Left kidney (tissue), 8 donors: Measurements from ENCODE around the gene MSRB2. TPM values are rescaled to one million over a fixed set of nuclear protein-coding genes. Genes with fewer than 3 reads are reported as not detected.
"Not testable (repeated sequence)": the region's sequence is repeated elsewhere in the genome, so short reads cannot be mapped to it uniquely, and the experiment has no call there.

Source experiments
- DNase-seq: peaks from one replicate; pipeline ENCODE4 v3.0.0-alpha.2; 2013
- long read RNA-seq, 8 donors: transcript quantifications; one replicate each; lab custom pipeline, GENCODE V29; 2026
- polyA plus RNA-seq: library from polyadenylated mRNA; unstranded; fragments of 120-200 nt; gene quantifications from one replicate; pipeline ENCODE4 v1.2.1, GENCODE V29; 2013; ENCODE audit not compliant: insufficient read length

Gene MSRB2
- polyA plus RNA-seq: 44.7 TPM
- long read RNA-seq, donor 1, transcript MSRB2-201 (5 exons, 1,803 nt): major isoform, 39 of 40 reads
- long read RNA-seq, donor 1, partial matches to known transcripts: 0 of 40 reads
- long read RNA-seq, donor 1, other reads (novel, unspliced or antisense): 0 of 40 reads
- long read RNA-seq, donor 2, transcript MSRB2-201 (5 exons, 1,803 nt): major isoform, 26 of 28 reads
- long read RNA-seq, donor 2, partial matches to known transcripts: 0 of 28 reads
- long read RNA-seq, donor 2, other reads (novel, unspliced or antisense): 0 of 28 reads
- long read RNA-seq, donor 3, transcript MSRB2-201 (5 exons, 1,803 nt): major isoform, 24 of 25 reads
- long read RNA-seq, donor 3, partial matches to known transcripts: 0 of 25 reads
- long read RNA-seq, donor 3, other reads (novel, unspliced or antisense): 0 of 25 reads
- long read RNA-seq, donor 4, partial matches to known transcripts: 0 of 3 reads
- long read RNA-seq, donor 4, other reads (novel, unspliced or antisense): 0 of 3 reads
- long read RNA-seq, donor 5, transcript MSRB2-201 (5 exons, 1,803 nt): major isoform, 45 of 50 reads
- long read RNA-seq, donor 5, transcript MSRB2-202 (2 exons, 444 nt): minor isoform, 5 of 50 reads
- long read RNA-seq, donor 5, partial matches to known transcripts: 0 of 50 reads
- long read RNA-seq, donor 5, other reads (novel, unspliced or antisense): 0 of 50 reads
- long read RNA-seq, donor 6, transcript MSRB2-201 (5 exons, 1,803 nt): major isoform, 38 of 42 reads
- long read RNA-seq, donor 6, partial matches to known transcripts: 0 of 42 reads
- long read RNA-seq, donor 6, other reads (novel, unspliced or antisense): 0 of 42 reads
- long read RNA-seq, donor 7, transcript MSRB2-201 (5 exons, 1,803 nt): major isoform, 34 of 36 reads
- long read RNA-seq, donor 7, partial matches to known transcripts: 0 of 36 reads
- long read RNA-seq, donor 7, other reads (novel, unspliced or antisense): 0 of 36 reads
- long read RNA-seq, donor 8, transcript MSRB2-201 (5 exons, 1,803 nt): major isoform, 12 of 16 reads
- long read RNA-seq, donor 8, partial matches to known transcripts: 0 of 16 reads
- long read RNA-seq, donor 8, other reads (novel, unspliced or antisense): 0 of 16 reads

DNA sequence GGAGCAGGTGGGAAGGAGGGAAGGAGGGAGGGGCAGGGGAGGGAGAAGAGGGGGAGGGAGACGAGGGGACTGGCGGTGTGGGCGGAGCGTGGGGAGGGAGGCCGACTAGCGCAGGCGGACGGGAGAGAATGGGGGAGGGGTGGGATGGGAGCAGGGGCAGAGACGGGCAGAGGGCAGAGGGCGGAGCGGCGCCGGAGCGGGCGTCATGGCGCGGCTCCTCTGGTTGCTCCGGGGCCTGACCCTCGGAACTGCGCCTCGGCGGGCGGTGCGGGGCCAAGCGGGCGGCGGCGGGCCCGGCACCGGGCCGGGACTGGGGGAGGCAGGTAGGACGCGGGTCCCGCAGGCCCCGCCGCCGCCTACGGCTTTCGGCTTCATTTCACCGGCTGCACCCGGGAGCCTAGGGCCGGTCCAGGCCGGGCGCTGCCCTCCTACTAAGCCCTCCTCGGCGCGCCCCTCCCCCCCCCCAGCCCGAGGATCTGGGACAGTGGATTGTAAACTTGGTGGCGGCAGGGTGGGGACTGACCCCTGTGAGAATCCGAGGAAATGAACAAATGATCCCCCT is at the start of gene MSRB2:
Gene MSRB2, plus strand, starts transcription at position 176 of the 562 bp plus-strand sequence. Its CDS starts 30 bp downstream, at position 206.
- DNase-seq: peak; percentile 89

DNA sequence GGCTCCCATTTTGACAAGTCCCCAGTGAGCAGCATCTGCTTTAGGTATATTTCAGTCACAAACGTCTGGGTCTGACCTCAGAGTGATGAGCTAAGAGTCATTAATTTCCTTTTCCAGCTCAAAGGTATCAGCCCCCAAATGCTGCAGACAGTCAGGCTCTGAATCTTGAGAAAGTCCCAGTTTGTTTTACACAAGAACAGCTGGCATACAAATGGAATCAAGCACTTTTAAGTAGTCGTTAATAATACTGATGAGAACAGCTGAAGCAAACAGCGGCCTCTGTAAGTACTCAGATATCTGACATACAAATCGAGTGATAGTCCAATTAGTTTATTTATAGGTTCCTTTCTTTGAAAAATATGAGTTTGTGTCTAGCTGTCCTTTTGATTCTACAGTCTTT is 49.4 kb upstream of the MSRB2 start:
- no peak for DNase-seq

DNA sequence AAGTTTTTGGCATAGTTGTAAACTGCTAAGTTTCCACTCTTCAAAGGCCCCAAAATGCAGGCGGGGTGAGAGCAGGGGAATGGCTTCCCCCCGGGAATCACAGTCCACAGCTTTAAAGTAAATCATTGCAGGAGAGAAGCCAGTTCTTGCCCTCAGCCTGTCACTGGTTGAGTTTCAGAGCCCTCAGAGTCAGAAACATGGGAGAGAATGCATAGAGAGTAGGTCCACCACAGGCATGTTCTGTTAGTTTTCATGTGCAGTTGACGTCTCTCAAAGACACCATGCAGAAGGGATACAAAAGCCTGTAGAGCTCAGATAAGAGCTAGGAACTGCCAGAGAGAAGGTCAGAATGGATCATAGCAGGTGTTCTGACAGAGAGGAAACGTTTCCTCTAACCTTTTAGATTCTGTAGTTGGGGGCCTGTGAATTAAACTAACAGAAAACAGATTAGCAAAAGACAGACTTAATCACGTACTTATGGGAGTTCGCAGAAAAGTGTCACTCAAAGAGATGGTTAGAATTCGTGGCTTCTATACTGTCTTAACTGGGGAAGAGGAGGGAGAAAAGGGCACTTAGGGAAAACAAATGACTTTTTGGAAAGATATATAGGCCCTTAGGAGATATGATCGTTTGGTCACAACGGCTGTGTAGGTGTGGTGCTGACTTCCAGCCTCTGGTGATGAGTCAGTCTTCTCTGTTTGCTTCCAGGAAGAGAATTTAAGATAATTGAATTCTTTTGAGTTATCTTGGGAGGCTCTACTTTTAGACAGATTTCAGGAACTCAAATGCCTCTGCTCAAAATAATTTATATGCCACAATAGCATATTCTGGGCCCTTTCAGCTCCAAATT is 48.0 kb upstream of the MSRB2 start:
- DNase-seq: no peak

DNA sequence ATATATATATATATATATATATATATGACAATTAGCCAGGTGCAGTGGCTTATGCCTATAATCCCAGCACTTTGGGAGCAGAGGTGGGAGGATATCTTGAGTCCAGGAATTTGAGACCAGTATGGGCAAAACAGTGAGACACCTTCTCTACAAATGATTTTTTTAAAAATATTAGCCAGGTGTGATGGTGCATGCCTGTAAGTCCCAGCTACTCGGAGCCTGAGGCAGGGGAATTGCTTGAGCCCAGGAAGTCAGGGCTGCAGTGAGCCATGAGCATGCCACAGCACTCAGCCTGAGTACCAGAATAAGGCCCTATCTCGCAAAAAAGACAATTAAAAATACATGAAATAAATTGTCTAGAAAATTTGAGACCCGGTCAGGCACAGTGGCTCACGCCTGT is 47.2 kb upstream of the MSRB2 start:
- DNase-seq: no peak

DNA sequence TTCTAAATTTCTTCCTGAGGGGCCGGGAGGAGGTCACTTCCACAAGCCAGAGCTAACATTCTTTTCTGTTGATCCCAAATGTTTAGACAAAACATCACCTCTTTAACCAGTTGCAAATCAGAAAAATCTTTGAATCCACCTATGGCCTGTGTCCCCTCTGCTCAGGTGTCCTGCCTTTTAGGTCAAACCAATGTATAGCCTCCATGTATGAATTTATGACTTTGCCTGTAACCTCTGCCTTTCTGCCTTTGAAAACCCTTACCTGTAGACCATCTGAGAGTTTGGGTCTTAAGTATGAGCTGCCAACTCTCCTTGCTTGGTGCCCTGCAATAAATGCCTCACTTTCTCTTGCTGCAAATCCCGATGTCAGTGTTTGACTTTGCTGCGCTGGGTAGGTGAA is 44.1 kb upstream of the MSRB2 start:
- no peak for DNase-seq

DNA sequence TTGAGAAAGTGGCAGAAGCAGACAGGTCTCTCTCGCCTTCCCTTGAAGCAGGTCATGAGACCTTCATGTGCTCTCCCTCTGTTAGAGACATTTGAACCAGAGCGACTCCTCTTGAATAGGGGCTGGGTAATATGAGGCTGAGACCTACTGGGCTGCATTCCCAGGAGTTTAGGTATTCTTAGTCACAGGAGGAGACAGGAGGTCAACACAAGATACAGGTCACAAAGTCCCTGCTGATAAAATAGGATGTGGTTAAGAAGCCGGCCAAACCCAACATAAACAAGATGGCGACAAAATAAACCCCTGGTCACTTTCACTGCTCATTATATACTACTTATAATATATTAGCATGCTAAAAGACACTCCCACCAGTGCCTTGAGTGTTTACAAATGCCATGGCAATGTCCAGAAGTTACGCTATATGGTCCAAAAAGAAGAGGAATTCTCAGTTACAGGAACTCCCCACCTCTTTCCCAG is 43.5 kb upstream of the MSRB2 start:
- DNase-seq: no peak

DNA sequence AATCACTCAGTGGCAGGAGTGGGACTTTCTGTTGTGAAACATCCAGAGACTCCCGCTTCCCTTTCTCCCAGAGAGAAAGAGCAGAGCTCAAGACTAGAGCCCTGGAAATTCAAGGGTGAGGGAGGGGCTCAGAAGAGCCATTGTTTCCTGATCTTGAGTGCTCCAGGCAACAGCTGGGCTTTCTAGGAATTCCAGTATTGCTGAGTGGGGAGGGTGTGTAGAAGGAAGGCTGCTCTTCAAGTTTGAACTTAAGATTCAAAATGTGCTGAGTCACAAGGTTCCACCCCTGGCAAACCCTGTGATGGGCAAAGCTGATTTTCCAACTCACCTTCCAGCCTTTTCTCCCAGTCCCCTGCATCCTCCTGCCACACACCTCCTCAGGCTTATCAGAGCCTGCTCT is 42.3 kb upstream of the MSRB2 start:
- no peak for DNase-seq

DNA sequence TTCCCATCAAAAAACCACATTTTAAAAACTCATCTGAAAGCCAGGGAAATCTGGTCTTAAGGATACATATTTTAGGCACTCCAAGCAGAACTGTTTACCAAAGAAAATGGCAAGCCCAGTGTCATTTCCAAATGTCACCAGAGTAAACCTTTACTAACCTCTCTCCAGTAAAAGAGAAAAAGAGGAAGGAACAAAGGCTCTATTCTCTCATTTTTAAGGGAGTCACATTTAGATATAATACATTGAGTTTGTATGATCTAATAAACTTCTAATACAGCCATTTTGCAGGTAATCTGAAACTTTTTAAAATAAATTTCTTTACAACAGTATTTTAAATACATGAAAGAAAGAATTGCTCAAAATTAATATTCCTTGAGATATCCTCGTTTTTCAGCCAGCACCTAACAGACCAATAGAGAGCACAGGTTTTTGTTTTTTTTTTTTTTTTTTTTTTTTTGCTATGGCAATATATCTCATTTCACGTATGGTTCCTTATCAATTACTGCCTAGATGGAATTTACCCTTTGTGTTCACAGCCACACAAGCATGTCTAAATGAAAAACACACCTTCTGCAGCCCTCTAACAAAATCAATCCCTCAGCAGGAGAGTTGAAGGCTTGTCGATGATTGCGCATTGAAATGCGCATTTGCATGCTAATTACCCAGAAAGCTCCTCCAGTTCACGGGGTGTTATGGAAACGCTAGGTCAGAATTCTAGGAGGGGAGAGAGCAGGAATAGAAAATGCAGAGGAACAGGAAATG is 39.8 kb upstream of the MSRB2 start:
- DNase-seq: no peak

DNA sequence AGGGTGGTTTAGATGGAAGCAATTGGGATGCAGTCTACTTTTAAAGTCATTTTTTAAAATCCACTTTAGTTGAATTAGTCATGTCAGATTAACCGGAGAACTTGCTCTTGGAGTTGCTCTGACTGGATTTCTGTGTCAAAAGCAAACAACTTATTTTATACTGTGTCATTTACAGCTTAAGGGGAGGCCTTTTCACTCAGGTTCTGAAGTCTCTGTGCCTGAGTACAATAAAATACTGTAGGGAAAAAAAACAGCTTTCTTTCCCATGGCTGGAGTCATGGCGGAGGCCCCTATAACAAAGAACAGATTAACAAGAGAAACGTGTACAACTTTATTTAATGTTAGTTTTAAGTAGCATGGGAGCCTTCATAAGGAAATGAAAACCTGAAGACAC is 39.2 kb upstream of the MSRB2 start:
- DNase-seq: no peak

DNA sequence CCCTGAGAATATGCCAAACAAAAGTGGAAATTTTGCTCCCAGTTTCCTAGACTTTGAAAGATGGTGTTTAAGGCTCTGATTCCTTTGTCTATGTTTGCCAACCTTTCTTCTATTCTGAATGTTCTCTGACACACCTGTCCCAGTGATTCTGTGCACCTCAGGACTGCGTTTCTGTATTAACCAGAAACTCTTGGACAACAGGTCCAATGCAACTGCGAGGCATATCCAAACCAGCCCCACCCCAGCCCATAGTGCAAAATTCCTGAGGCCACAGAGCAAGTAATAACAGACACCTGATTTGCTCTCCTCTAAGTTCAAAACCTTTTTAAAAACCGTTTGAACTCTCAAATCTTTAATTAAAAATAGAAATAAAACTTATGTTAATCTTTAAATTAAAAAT is 37.0 kb upstream of the MSRB2 start:
- no peak for DNase-seq

DNA sequence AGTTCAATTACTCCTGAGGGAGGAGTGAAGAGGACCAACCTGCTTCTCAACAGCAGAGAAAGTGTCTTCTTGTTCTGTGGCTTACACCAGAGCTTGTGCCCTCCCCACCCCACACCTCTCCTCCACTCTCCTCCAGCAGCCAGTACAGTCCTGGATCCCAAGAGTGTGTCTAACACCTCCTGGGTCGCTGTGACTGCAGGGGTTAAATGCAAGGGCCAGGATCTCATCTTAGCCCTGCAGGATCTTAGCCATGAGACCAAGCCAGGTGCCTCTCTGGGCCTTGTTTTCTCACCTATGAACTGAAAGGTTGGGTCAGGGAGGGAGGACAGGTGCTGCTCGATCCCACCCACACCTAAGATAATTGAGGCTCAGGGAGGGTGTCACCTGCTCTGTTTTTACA is 34.5 kb upstream of the MSRB2 start:
- DNase-seq: no peak

DNA sequence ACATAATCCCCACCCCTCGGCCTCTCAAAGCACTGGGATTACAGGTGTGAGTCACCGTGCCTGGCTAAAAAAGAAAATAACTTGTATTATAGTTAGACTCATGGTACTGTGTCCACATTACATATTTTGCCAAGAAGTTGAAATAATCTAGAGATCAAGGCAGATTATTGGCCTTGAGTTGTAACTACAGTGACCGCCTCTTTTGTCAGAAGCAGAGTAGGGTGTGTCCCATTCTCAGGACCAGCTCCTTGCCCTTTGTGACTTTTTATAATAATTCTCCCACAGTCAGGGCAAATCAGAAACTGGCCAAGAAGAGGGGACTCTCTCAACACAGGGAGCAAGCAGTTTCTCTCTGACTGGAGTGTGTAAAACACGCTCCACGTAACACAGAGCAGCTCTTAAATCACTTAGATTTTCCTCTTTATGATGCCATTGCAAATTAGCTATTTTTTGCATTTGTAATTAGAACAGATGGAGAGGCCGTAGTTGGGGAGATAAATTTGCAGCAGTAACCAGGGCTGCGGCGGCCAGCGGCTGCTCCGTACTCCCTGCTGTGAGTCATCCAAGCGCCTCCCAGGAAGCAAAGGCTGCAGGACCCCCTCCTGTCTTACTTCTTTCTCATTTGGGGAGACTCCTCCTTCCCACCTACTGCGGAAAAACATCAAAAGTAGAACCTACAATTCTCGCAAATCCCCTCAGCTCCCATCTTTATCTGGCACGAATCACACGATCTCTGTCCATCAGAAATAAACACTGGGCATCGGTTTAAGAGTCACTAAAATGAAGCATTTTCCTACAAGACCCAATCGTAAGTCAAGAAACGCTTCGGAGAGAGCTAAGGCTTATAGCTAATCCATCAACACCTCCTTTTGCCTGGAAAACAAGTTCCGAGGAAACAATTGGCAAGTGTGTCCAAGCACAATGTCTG is 32.1 kb upstream of the MSRB2 start:
- DNase-seq: no peak

DNA sequence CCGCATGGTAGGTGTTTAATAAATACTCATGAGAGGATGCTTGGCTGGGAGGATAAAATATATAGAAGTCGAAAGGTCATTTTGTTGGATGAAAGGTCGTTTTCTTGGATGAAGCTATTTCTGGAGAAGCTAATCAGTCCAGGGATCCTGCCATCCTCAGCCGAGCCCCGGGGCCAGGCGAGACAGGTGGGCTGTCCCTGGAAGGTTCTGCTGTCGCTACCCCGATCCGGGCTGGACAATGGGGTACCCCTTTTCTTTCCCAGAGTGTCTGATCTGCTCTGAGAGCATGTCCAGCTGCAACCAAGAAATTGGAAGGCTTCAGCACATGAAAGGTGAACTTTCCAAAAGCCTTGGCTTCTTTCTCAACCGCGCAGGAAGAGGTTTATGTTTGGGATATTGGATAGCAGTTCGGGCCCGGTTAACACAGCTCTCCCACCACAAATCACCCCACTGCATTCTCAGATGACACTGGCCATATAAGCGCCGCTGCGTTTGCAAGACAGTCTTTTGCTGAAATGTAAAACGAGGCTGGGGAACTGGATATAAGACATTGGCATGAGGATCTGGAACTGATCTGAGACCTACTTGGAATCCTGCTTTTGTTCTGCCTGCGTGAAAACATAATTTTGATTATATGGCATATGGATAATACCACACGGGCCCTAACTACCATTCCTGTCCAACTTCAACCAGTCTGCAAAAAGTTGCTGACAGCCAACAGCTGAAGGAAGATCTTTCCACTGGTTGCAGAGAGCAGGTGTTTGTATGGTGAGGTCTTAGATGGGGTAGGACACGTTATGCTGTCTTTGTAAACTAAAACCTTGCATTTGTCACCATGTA is 31.2 kb upstream of the MSRB2 start:
- no peak for DNase-seq

DNA sequence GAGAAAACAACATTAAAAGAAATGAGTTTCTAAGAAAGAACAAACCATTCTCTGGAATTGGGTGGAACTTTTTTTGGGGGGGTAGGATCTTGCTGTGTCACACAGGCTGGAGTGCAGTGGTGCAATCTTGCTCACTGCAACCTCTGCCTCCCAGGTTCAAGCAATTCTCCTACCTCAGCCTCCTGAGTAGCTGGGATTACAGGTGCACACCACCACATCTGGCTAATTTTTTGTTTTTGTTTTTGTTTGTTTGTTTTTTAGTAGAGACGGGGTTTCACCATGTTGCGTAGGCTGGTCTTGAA is 30.6 kb upstream of the MSRB2 start:
- DNase-seq: not testable (repeated sequence)

DNA sequence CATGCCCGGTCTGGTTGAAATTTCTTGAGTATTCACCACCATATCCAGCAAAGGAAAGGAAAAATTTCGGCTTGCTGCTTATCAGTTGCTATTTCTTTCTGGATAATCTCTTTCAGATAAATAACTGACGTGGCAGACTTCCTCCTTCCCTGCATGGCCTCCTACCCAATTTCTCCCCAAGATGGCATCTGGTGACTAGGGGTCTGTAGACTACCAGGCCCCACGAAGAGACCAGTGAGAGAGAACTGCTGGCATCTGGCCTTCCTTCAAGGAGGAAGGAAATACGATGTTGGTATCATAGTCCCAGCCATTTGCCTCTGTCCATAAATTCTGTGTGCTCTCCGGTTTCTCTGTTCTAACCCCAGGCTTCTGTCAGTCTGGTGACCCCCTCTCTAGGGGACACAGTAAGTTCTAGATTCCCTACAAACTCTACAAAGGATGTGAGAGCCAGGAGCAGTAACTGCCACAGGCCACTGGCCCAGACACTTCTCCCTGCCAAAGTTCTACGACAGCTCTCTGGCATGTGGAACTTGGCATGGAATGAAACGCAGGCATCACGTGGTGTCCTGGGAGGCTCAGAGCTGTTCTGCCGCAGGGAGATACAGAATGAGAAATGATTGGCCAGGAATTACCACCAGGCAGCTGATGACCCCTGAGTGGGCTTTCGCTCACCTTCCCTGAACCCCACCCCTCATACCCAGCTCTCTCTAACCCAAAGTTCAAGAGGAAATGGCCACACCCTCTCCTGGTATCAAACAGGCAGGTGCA is 30.0 kb upstream of the MSRB2 start:
- no peak for DNase-seq

DNA sequence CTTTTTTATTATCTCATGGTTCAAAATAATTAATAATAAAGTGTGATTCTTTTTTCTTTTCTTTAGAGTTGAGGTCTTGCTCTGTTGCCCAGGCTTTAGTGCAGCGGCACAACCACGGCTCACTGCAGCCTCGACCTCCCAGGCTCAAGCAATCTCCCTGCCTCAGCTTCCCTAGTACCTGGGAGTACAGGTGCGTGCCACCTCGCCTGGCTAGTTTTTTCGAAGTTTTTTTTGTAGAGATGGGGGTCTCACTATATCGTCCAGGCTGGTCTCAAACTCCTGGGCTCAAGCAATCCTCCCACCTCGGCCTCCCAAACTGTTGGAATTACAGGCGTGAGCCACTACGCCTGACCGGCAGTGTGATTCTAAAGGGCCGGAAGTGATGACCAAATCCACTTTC is 28.0 kb upstream of the MSRB2 start:
- no peak for DNase-seq

DNA sequence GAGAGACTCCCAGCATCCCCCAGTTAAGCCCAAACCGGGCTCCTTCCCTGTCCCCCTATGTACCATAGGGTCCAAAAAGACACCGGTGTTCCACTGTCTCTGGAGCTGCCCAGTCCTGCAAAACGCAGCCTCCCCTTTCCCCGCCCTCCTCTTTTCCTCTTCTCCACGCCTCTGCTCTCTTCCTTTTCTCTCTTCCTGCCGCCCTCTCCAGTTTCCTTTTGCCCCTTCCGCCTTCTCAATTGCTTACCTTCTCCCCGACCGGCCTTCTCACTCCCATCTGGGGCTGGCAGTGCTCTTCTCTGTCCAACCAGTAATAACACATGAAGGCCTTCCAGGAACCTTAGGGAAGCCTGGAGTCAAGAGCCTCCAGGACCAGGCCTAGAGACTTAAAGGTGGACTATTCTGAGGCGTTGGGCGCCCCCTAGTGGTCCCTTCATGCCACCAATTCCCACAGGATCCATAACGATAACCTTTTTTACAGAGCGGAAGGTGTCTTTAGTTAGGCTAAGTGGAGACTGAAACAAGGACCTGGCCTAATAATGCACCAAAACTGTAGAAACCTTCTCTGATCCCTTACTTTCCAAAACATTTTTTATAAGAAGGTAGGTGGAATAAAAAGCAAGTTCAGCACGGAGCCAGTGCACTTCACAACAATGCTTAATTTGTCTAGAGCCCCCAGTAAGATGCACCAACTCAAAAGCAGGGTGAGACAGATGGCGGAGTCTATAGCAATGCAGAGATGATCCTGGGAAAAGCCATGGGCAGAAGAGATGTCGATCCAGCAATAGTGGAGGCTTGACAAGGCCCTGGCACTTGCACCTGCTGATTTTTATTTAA is 27.2 kb upstream of the MSRB2 start:
- peak; percentile 85 for DNase-seq
